Measurements from ENCODE around the gene UNC79. TPM values are rescaled to one million over a fixed set of nuclear protein-coding genes. Genes with fewer than 3 reads are reported as not detected.

The UNC79 gene
- total RNA-seq, 2 experiments from 2014 or later: 0.02 TPM; not detected in 1

- ChIA-PET CTCF (no interaction called here), POLR2A (no interaction called here)
Observed at GRCh38 chr14:93648440-93649168, 217.9 kb downstream of the UNC79 start.

- CTCF ChIA-PET: interaction anchor here (1.2 to 1.5 kb wide), 3 partner anchors 14 to 252 kb away, joined by 4 to 5 read pairs (median 4); no protein-coding TSS in a partner anchor
- POLR2A ChIA-PET: no interaction called here
Observed at GRCh38 chr14:93654599-93654998, 223.9 kb downstream of the UNC79 start.

- ChIA-PET POLR2A (no interaction called here), CTCF (interaction anchor here (1.2 to 1.5 kb wide), 3 partner anchors 14 to 251 kb away, joined by 4 to 5 read pairs (median 4); no protein-coding TSS in a partner anchor)
Observed at GRCh38 chr14:93655078-93655750, 224.5 kb downstream of the UNC79 start.

- ChIA-PET POLR2A (no interaction called here), CTCF (no interaction called here)
Observed at GRCh38 chr14:93657875-93658274, 227.1 kb downstream of the UNC79 start.

GRCh38 chr14:93663317-93663716 is 232.6 kb downstream of the UNC79 start:
- CTCF ChIA-PET: no interaction called here

GRCh38 chr14:93665169-93665568 is 234.4 kb downstream of the UNC79 start:
- CTCF ChIA-PET: no interaction called here
- POLR2A ChIA-PET: no interaction called here

More at GRCh38 chr14:93663317-93663716, 232.6 kb downstream of the UNC79 start:
- POLR2A ChIA-PET: no interaction called here

GRCh38 chr14:93669632-93670031 is 238.9 kb downstream of the UNC79 start:
- CTCF ChIA-PET: interaction anchor here (2.1 kb wide), 1 partner anchor 15 kb away, joined by 5 read pairs; no protein-coding TSS in a partner anchor
- POLR2A ChIA-PET: no interaction called here

- CTCF ChIA-PET: no interaction called here
Observed at GRCh38 chr14:93674343-93674742, 243.6 kb downstream of the UNC79 start.

GRCh38 chr14:93675651-93676050 is 244.9 kb downstream of the UNC79 start:
- ChIA-PET CTCF (no interaction called here), POLR2A (no interaction called here)

More at GRCh38 chr14:93674343-93674742, 243.6 kb downstream of the UNC79 start:
- POLR2A ChIA-PET: no interaction called here

- ChIA-PET POLR2A (no interaction called here), CTCF (no interaction called here)
Observed at GRCh38 chr14:93676416-93676958, 245.7 kb downstream of the UNC79 start.

GRCh38 chr14:93682459-93682858 is 251.7 kb downstream of the UNC79 start:
- CTCF ChIA-PET: no interaction called here

GRCh38 chr14:93683226-93683625 is 252.5 kb downstream of the UNC79 start:
- POLR2A ChIA-PET: no interaction called here
- CTCF ChIA-PET: no interaction called here

More at GRCh38 chr14:93682459-93682858, 251.7 kb downstream of the UNC79 start:
- POLR2A ChIA-PET: no interaction called here

GRCh38 chr14:93685121-93685895 is 254.6 kb downstream of the UNC79 start:
- CTCF ChIA-PET: no interaction called here

GRCh38 chr14:93686268-93686667 is 255.5 kb downstream of the UNC79 start:
- ChIA-PET CTCF (no interaction called here), POLR2A (no interaction called here)

More at GRCh38 chr14:93685121-93685895, 254.6 kb downstream of the UNC79 start:
- POLR2A ChIA-PET: no interaction called here

- ChIA-PET CTCF (no interaction called here), POLR2A (no interaction called here)
Observed at GRCh38 chr14:93688239-93688666, 257.5 kb downstream of the UNC79 start.

GRCh38 chr14:93688820-93689219 is 258.1 kb downstream of the UNC79 start:
- POLR2A ChIA-PET: no interaction called here
- CTCF ChIA-PET: no interaction called here

GRCh38 chr14:93690146-93690545 is 259.4 kb downstream of the UNC79 start:
- CTCF ChIA-PET: no interaction called here
- POLR2A ChIA-PET: no interaction called here

- ChIA-PET POLR2A (no interaction called here), CTCF (no interaction called here)
Observed at GRCh38 chr14:93691042-93691780, 260.5 kb downstream of the UNC79 start.

GRCh38 chr14:93693914-93694313 is 263.2 kb downstream of the UNC79 start:
- POLR2A ChIA-PET: no interaction called here
- CTCF ChIA-PET: no interaction called here

- ChIA-PET POLR2A (no interaction called here), CTCF (no interaction called here)
Observed at GRCh38 chr14:93700928-93701327, 270.2 kb downstream of the UNC79 start.

Measured in activated CD8-positive, alpha-beta memory T cell treated with anti-CD3 and anti-CD28 coated beads for 36 hours (primary cell).